Choroid plexus epithelial cell (primary cell): ENCODE results near the gene TMCC2.
A peak's percentile ranks its signal among the peaks of the same experiment; 100 is the strongest.

Experiments
- DNase-seq: peaks from one replicate; pipeline ENCODE4 v3.0.0-alpha.2; 2010; ENCODE audit warnings: low read depth
- H3K4me3 ChIP-seq: 2 replicates; pipeline ENCODE4 v1.5.1; 2011; ENCODE audit warnings: low read depth, mild to moderate bottlenecking, control low read depth, low read length, moderate library complexity
- CTCF ChIP-seq: conservative IDR thresholded peaks from 2 replicates; pipeline ENCODE4 v1.5.1; 2011; ENCODE audit warnings: low read depth, mild to moderate bottlenecking, control low read depth, inconsistent platforms, low read length, moderate library complexity

TMCC2 gene

DNA sequence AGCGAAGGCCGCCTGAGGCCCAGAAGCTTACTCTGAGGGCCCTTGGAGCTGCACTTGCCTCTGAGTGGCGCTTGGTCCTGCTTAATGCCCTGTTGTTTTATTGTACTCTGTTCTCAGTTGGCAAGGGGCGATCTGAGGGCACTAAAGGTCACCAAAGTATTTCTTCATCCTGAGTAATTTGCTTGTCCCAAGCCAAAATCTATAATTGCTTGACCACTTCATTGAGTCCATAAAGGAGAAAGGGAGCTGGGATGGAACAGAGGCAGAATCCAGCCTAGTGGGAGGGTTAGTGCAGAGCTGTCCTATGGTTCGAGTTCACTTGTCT is 94.2 kb downstream of the TMCC2 start:
- peak overlapping the region; percentile 92 for H3K4me3 ChIP-seq
- DNase-seq = no peak
- TF ChIP-seq CTCF = no peak
